Mesodermal cell (in vitro differentiated cells): ENCODE data around the gene C19orf38.

ENCODE experiments used
- H3K27ac ChIP-seq: 2 replicates; pipeline ENCODE4 v1.7.0; 2013; ENCODE audit warnings: mild to moderate bottlenecking, low read depth, low read length, moderate library complexity; ENCODE audit not compliant: severe bottlenecking
- H3K36me3 ChIP-seq: 2 replicates; pipeline ENCODE4 v1.7.1; 2013; ENCODE audit warnings: mild to moderate bottlenecking, low read length, moderate library complexity; ENCODE audit not compliant: control insufficient read depth, insufficient read depth
- H3K4me1 ChIP-seq: one replicate; pipeline ENCODE4 v1.7.1; 2013; ENCODE audit warnings: mild to moderate bottlenecking, low read length; ENCODE audit not compliant: insufficient read depth, control insufficient read depth, poor library complexity, severe bottlenecking
- H3K4me3 ChIP-seq: 2 replicates; pipeline ENCODE4 v1.7.0; 2013; ENCODE audit warnings: low read length, control low read depth, mild to moderate bottlenecking; ENCODE audit not compliant: insufficient read depth, poor library complexity, severe bottlenecking; ENCODE audit errors: extremely low read depth
- H3K9me3 ChIP-seq: 2 replicates; pipeline ENCODE4 v1.7.1; 2013; ENCODE audit warnings: mild to moderate bottlenecking, low read length, moderate library complexity; ENCODE audit not compliant: control insufficient read depth
- WGBS, 2 experiments: methylation state at CpG; one replicate each; pipeline ENCODE4 v1.1.5; 2013; ENCODE audit warnings: missing lambda C conversion rate in 2 of 2; ENCODE audit not compliant: insufficient coverage in 2 of 2; 5-methylcytosine and 5-hydroxymethylcytosine counted together

Gene C19orf38

DNA sequence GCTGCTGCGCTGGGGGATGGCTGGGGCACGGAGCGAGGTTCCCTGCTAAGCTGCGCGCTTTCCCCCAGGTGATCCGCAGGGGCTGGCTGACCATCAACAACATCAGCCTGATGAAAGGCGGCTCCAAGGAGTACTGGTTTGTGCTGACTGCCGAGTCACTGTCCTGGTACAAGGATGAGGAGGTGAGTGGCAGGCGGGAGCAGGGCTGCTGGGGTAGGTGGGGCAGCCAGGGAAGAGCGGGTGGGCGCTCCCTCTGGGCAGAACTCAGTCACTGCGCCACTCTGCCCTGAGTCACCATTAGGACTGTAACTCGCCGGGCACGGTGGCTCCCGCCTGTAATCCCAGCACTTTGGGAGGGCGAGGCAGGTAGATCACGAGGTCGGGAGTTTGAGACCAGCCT is 36.0 kb upstream of the C19orf38 start:
- Histone ChIP-seq H3K36me3 (peaks cover 83% of the 10 kb centered on the region), H3K27ac (peak overlapping the region; percentile 62), H3K4me3 (no peak overlapping the region), H3K4me1 (peaks cover 19% of the 10 kb centered on the region), H3K9me3 (no peaks in the 10 kb centered on the region)
- WGBS, 2 experiments = 95 to 96% methylated on average over 15 to 18 of the region's 19 CpGs

- Histone ChIP-seq H3K4me3 (no peak overlapping the region), H3K4me1 (peaks cover 24% of the 10 kb centered on the region), H3K9me3 (no peaks in the 10 kb centered on the region), H3K27ac (peak overlapping the region; percentile 62), H3K36me3 (peaks cover 78% of the 10 kb centered on the region)
- WGBS, 2 experiments = 83 to 87% methylated on average over 9 of the region's 9 CpGs
Observed at GRCh38 chr19:10812902-10813404, 35.3 kb upstream of the C19orf38 start.

DNA sequence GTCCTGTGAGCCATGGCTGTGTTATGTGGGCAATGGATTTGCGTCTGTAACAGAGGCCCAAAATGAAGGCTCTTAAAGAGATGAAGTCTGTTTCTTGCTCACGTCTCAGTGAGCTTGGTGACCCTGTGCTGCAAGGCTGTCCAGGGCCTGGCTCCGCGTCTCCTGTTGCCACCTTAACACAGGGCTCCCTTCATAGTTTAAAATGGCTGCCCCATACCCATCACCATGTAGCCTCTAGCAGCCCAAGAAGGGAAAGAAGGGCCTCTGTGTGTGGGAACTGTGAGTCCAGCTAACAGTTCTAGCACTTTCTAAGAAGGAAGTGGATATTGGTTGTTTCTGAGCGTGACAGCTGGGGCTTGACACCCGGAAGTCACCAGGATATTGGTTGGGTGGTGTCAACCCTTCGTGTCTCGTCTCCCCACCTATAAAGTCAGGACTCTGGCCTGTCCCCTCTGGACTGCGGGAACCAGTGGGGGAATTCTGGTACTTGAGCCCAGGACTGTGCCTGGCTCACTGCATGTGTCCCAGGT is 33.1 kb upstream of the C19orf38 start:
- H3K27ac ChIP-seq = no peak overlapping the region
- peaks cover 21% of the 10 kb centered on the region for H3K4me1 ChIP-seq
- WGBS, 2 experiments = 92 to 98% methylated on average over 6 to 9 of the region's 9 CpGs
- H3K36me3 ChIP-seq = peaks cover 76% of the 10 kb centered on the region
- no peaks in the 10 kb centered on the region for H3K9me3 ChIP-seq
- no peak overlapping the region for H3K4me3 ChIP-seq

DNA sequence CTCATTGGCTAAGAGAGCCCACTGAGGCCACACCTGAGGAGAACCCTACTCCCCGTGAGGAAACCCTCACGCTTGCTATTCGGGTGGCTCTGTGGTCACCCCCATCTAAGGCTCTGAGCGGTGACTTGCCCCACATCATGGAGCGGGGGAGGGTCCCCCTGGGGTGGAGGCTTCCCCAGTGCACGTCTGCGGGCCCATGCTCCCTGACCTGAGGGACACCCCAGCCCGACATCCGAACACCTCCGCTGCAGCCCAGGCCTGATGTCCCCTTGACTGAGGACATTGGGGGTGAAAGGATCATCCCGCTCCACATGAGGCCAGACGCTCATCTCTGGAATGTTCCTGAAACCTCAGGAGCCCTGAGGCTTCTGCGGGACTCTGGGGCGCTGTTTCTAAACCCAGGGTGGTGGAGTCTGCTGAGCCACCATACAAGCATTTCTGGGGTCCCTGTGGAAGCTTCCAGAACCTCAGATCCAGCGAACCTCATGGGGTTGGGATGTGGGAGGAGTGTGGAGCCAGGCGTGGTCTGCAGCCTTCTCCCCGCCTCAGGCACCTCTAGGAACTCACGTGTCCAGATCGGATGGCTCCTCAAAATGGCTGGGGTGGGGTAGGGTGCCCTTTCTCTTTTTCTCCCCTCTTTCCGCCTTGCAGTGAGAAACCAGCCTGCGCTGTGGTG is 32.1 kb upstream of the C19orf38 start:
- Histone ChIP-seq H3K27ac (no peak overlapping the region), H3K4me3 (no peak overlapping the region), H3K4me1 (peaks cover 21% of the 10 kb centered on the region), H3K9me3 (no peaks in the 10 kb centered on the region), H3K36me3 (peaks cover 77% of the 10 kb centered on the region)
- WGBS, 2 experiments = 92 to 95% methylated on average over 15 to 21 of the region's 21 CpGs

GRCh38 chr19:10816691-10817090 is 31.5 kb upstream of the C19orf38 start:
- no peak overlapping the region for H3K4me3 ChIP-seq
- 93% methylated on average over 11 of the region's 11 CpGs for WGBS, 2 experiments
- no peak overlapping the region for H3K27ac ChIP-seq
- H3K9me3 ChIP-seq = no peaks in the 10 kb centered on the region
- peaks cover 21% of the 10 kb centered on the region for H3K4me1 ChIP-seq
- peaks cover 80% of the 10 kb centered on the region for H3K36me3 ChIP-seq

DNA sequence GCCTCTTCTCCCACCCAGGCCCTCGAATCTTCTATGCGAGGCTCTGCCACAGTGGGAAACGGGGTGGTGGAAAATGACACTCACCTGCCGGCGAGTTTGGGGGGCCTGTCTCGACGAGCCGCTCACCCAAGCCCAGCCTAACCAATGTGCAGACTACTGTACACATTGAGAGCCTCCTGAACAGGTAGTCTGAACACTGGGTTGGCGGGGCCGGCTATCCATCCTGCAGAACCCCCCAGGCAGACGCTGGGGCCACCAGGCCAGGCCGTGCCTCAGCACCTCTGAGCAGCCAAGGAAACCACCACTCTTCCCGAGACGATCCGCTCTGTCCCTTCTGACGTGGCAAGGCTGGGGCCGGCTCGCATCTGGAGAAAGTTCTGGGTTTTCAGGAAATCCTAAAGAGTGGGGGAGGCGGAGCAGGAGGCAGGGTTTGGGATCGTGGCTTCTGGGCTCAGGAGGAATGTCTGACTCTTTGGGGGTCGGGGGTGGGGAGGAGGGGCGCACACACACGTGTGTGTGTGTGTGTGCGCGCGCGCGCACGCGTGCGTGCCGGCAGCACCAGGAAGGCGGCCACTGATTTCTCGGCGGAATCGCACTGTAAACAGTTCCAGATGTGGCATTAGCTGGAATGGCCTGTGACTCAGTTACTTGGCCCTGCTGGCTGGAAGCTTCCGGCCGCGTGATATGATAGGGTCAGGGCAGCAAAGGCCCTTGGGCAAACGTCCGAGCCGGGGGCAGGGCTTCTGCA is 30.8 kb upstream of the C19orf38 start:
- WGBS, 2 experiments = 95 to 96% methylated on average over 28 to 42 of the region's 42 CpGs
- Histone ChIP-seq H3K4me3 (no peak overlapping the region), H3K4me1 (peaks cover 21% of the 10 kb centered on the region), H3K36me3 (peaks cover 82% of the 10 kb centered on the region), H3K9me3 (no peaks in the 10 kb centered on the region), H3K27ac (peak overlapping the region; percentile 23)

- H3K36me3 ChIP-seq = peaks cover 78% of the 10 kb centered on the region
- no peak overlapping the region for H3K4me3 ChIP-seq
- no peak overlapping the region for H3K27ac ChIP-seq
- WGBS, 2 experiments = 92 to 97% methylated on average over 15 to 18 of the region's 19 CpGs
- H3K4me1 ChIP-seq = peaks cover 14% of the 10 kb centered on the region
- H3K9me3 ChIP-seq = no peaks in the 10 kb centered on the region
Observed at GRCh38 chr19:10818301-10819123, 29.7 kb upstream of the C19orf38 start.

DNA sequence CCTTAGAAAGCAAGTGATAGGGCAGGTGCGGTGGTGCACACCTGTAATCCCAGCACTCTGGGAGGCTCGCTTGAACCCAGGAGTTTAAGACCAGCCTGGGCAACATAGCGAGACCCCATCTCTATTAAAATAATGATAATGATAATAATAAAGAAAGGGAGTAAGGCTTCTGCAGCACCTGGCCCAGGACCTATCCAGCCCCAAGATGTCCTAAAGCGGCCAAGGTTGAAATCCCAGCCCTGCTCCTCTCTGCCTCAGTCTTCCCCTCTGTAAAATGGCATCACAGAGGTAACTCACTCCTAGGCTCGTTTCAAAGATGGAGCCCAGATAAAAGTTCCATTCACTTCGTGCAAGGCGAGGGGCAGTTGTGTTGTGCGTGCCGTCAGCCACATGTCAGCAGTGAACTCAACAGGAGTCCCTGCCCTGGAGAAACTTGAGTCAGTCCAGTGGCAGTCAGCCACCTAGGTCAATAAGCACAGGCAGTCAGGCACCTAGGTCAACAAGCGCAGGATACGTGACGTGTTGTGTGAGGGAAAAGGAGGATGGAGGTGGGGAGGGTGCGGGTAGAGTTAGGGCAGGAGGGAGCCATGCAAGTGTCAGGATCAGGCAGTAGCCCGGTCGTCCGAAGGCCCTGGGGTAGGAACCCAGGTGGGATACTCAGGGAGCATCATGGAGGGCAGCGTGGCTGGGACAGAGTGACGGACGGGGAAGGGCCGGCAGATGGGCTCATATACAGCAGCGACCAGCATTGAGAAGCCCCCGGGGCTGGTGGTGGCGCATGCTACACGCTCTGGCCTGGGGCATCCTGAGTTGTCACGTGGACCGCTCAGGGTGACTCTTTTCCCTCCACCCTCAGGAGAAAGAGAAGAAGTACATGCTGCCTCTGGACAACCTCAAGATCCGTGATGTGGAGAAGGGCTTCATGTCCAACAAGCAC is 28.8 kb upstream of the C19orf38 start:
- Histone ChIP-seq H3K4me1 (peaks cover 14% of the 10 kb centered on the region), H3K9me3 (no peaks in the 10 kb centered on the region), H3K36me3 (peaks cover 79% of the 10 kb centered on the region), H3K4me3 (no peak overlapping the region), H3K27ac (no peak overlapping the region)
- 97 to 98% methylated on average over 23 of the region's 27 CpGs for WGBS, 2 experiments

- Histone ChIP-seq H3K9me3 (no peaks in the 10 kb centered on the region), H3K4me1 (peaks cover 14% of the 10 kb centered on the region), H3K27ac (no peak overlapping the region), H3K4me3 (no peak overlapping the region), H3K36me3 (peaks cover 79% of the 10 kb centered on the region)
- 94 to 98% methylated on average over 5 to 7 of the region's 7 CpGs for WGBS, 2 experiments
Observed at GRCh38 chr19:10820173-10820572, 28.0 kb upstream of the C19orf38 start.
